CD14-positive monocyte (primary cell): ENCODE results near the gene OSBP2. TPM values are rescaled to one million over a fixed set of nuclear protein-coding genes. Genes with fewer than 3 reads are reported as not detected.

Source experiments
- DNase-seq, 3 donors: peaks; one replicate each; pipeline ENCODE4 v3.0.0-alpha.2; 2011 to 2022
- H2AFZ ChIP-seq: 2 replicates; pipeline ENCODE4 v1.6.0; 2012; ENCODE audit warnings: mild to moderate bottlenecking, low read depth, low read length, inconsistent platforms; ENCODE audit not compliant: insufficient read depth, poor library complexity, severe bottlenecking
- H3K27ac ChIP-seq, 2 donors: 1 replicate in 1 of 2; 2 replicates in 1 of 2; pipeline ENCODE4 v1.5.1; 2012 to 2013; ENCODE audit warnings: low read length in 2 of 2, control low read depth in 1 of 2, inconsistent platforms in 1 of 2, low read depth in 1 of 2, mild to moderate bottlenecking in 1 of 2
- H3K27me3 ChIP-seq, 2 donors: one replicate each; pipeline versions ENCODE4 v1.6.0 to v1.6.1; 2011 to 2013; ENCODE audit warnings: low read length in 2 of 2; ENCODE audit not compliant: control insufficient read depth in 2 of 2, insufficient read depth in 2 of 2
- H3K36me3 ChIP-seq, 2 donors: replicated peaks in 1 of 2; 1 replicate in 1 of 2; 2 replicates in 1 of 2; pipeline versions ENCODE4 v1.5.1 to v1.6.1; 2012 to 2013; ENCODE audit warnings: low read length in 2 of 2, control low read depth in 1 of 2, inconsistent platforms in 1 of 2, mild to moderate bottlenecking in 1 of 2; ENCODE audit not compliant: insufficient read depth in 2 of 2, control insufficient read depth in 1 of 2
- H3K4me1 ChIP-seq, 2 donors: 1 replicate in 1 of 2; 2 replicates in 1 of 2; pipeline versions ENCODE4 v1.5.1 to v1.6.1; 2012 to 2013; ENCODE audit warnings: low read length in 2 of 2, control low read depth in 1 of 2, inconsistent platforms in 1 of 2, mild to moderate bottlenecking in 1 of 2, moderate library complexity in 1 of 2; ENCODE audit not compliant: insufficient read depth in 2 of 2, control insufficient read depth in 1 of 2
- H3K4me2 ChIP-seq: replicated peaks from 2 replicates; pipeline ENCODE3; 2012; ENCODE audit warnings: low read length, moderate library complexity, mild to moderate bottlenecking; ENCODE audit not compliant: poor library complexity, severe bottlenecking; ENCODE audit errors: extremely low read depth
- H3K4me3 ChIP-seq, 3 experiments: fragments of 200-600 bp in 1 of 3; sonication (generic) in 1 of 3; replicated peaks in 1 of 3; 1 replicate in 2 of 3; 2 replicates in 1 of 3; pipeline ENCODE4 v1.5.1; 2011 to 2013; ENCODE audit warnings: low read length in 3 of 3, mild to moderate bottlenecking in 3 of 3, control low read depth in 2 of 3, low read depth in 2 of 3, inconsistent platforms in 1 of 3, moderate library complexity in 1 of 3
- H3K79me2 ChIP-seq: 2 replicates; pipeline ENCODE4 v1.6.0; 2012; ENCODE audit warnings: mild to moderate bottlenecking, control low read depth, inconsistent platforms, low read length, moderate library complexity; ENCODE audit not compliant: insufficient read depth
- H3K9ac ChIP-seq: 2 replicates; pipeline ENCODE4 v1.6.0; 2017; ENCODE audit warnings: low read length, mild to moderate bottlenecking; ENCODE audit not compliant: insufficient read depth, poor library complexity, severe bottlenecking
- H3K9me3 ChIP-seq, 2 donors: replicated peaks in 1 of 2; 1 replicate in 1 of 2; 2 replicates in 1 of 2; pipeline versions ENCODE4 v1.5.1 to v1.6.1; 2012 to 2013; ENCODE audit warnings: low read length in 2 of 2, control low read depth in 1 of 2; ENCODE audit not compliant: control insufficient read depth in 1 of 2, insufficient read depth in 1 of 2
- H4K20me1 ChIP-seq: 2 replicates; pipeline ENCODE4 v1.6.0; 2012; ENCODE audit warnings: mild to moderate bottlenecking, low read length, control low read depth, moderate library complexity; ENCODE audit not compliant: insufficient read depth
- H3K27ac Mint-ChIP-seq, 7 donors: one replicate each; pipeline ENCODE4 v1.8.0; 2020; ENCODE audit warnings: mild to moderate bottlenecking in 7 of 7, mixed read lengths in 7 of 7, moderate library complexity in 6 of 7, inconsistent platforms in 2 of 7
- H3K27me3 Mint-ChIP-seq, 3 donors: one replicate each; pipeline ENCODE4 v1.8.0; 2021 to 2022; ENCODE audit warnings: low read depth in 3 of 3, mild to moderate bottlenecking in 3 of 3, mixed read lengths in 3 of 3, moderate library complexity in 3 of 3, inconsistent platforms in 1 of 3
- H3K36me3 Mint-ChIP-seq, 2 donors: one replicate each; pipeline ENCODE4 v1.8.0; 2020; ENCODE audit warnings: mixed read lengths in 2 of 2, inconsistent platforms in 1 of 2, mild to moderate bottlenecking in 1 of 2
- H3K4me1 Mint-ChIP-seq: one replicate; pipeline ENCODE4 v1.8.0; 2020; ENCODE audit warnings: mild to moderate bottlenecking, mixed read lengths
- H3K4me3 Mint-ChIP-seq, 2 donors: one replicate each; pipeline ENCODE4 v1.8.0; 2020; ENCODE audit warnings: mild to moderate bottlenecking in 2 of 2, mixed read lengths in 2 of 2, moderate library complexity in 1 of 2
- H3K9me3 Mint-ChIP-seq, 7 donors: one replicate each; pipeline ENCODE4 v1.8.0; 2020 to 2022; ENCODE audit warnings: mixed read lengths in 7 of 7, mild to moderate bottlenecking in 6 of 7, moderate library complexity in 6 of 7, inconsistent platforms in 2 of 7
- CTCF ChIP-seq: fragments of 200-600 bp; IDR thresholded peaks from one replicate; pipeline ENCODE4 v1.8.0; 2022; ENCODE audit warnings: antibody characterized with exemption, mild to moderate bottlenecking
- WGBS: methylation state at CpG from one replicate; pipeline ENCODE4 v1.1.5; 2013; ENCODE audit warnings: missing lambda C conversion rate; ENCODE audit not compliant: insufficient coverage; 5-methylcytosine and 5-hydroxymethylcytosine counted together
- intact Hi-C, 2 donors: fragments of 100-400 bp; cut with micrococcal nuclease; formaldehyde crosslinking; loops; one replicate each; pipeline versions ENCODE4 v1.15.0 to v1.15.1; 2023
- polyA plus RNA-seq, 3 donors: library from polyadenylated mRNA; depleted of rRNA in 1 of 3; unstranded in 2 of 3; stranded (reverse) in 1 of 3; fragments of 300-500 nt in 2 of 3; fragments of >200 nt in 1 of 3; fragmentation: Illumina TruSeq in 2 of 3; gene quantifications; 1 replicate in 2 of 3; 2 replicates in 1 of 3; pipeline ENCODE4 v1.2.3, GENCODE V29; 2012 to 2021

Gene OSBP2
- polyA plus RNA-seq, 3 donors: 0.21 to 0.54 TPM; not detected in 1

GRCh38 chr22:30864441-30865420 lies 170.1 kb downstream of the OSBP2 start:
- no peaks in the 10 kb centered on the region for H3K4me1 Mint-ChIP-seq
- H3K27me3 Mint-ChIP-seq: peaks cover 0 to 5% (median 2%) of the 10 kb centered on the region in 3 donors
- Histone ChIP-seq H2AFZ (no peak overlapping the region), H3K27me3 (no peaks in the 10 kb centered on the region), H4K20me1 (no peaks in the 10 kb centered on the region), H3K4me1 (no peaks in the 10 kb centered on the region), H3K27ac (no peak overlapping the region), H3K9me3 (no peaks in the 10 kb centered on the region), H3K4me2 (no peak overlapping the region), H3K79me2 (no peaks in the 10 kb centered on the region), H3K36me3 (no peaks in the 10 kb centered on the region), H3K4me3 (no peak overlapping the region), H3K9ac (no peak overlapping the region)
- no peak overlapping the region for H3K4me3 Mint-ChIP-seq
- no peak for TF ChIP-seq CTCF
- H3K27ac Mint-ChIP-seq: no peak overlapping the region
- DNase-seq: peak in 1 of 3 donors; percentile 1
- peaks cover 0 to 7% (median 0%) of the 10 kb centered on the region in 7 donors for H3K9me3 Mint-ChIP-seq
- intact Hi-C loops: no loop called here
- H3K36me3 Mint-ChIP-seq: no peaks in the 10 kb centered on the region
- 96% methylated on average over 13 of the region's 17 CpGs for WGBS

GRCh38 chr22:30865656-30866055 lies 171.0 kb downstream of the OSBP2 start:
- Mint-ChIP-seq H3K27ac (no peak overlapping the region), H3K4me1 (no peaks in the 10 kb centered on the region), H3K27me3 (peaks cover 0 to 5% (median 2%) of the 10 kb centered on the region in 3 donors), H3K4me3 (no peak overlapping the region), H3K36me3 (no peaks in the 10 kb centered on the region), H3K9me3 (peaks cover 0 to 7% (median 0%) of the 10 kb centered on the region in 7 donors)
- H3K27ac ChIP-seq: no peak overlapping the region
- no peaks in the 10 kb centered on the region for H3K4me1 ChIP-seq
- no peak overlapping the region for H2AFZ ChIP-seq
- intact Hi-C loops: no loop called here
- no peaks in the 10 kb centered on the region for H3K36me3 ChIP-seq
- peak in 1 of 3 donors; percentile 1 for DNase-seq
- H4K20me1 ChIP-seq: no peaks in the 10 kb centered on the region
- no peak for TF ChIP-seq CTCF
- no peak overlapping the region for H3K9ac ChIP-seq
- H3K4me2 ChIP-seq: no peak overlapping the region
- H3K27me3 ChIP-seq: no peaks in the 10 kb centered on the region
- no peaks in the 10 kb centered on the region for H3K9me3 ChIP-seq
- 97% methylated on average over 11 of the region's 11 CpGs for WGBS
- no peak overlapping the region for H3K4me3 ChIP-seq
- no peaks in the 10 kb centered on the region for H3K79me2 ChIP-seq
